Cortex of kidney (tissue), 1 donor: ENCODE data around the gene TFEB.

Experiments
- DNase-seq: peaks from one replicate; lab custom pipeline; 2025; lab: John Stamatoyannopoulos, UW

TFEB gene

GRCh38 chr6:41763470-41763869 lies 28.1 kb upstream of the TFEB start:
- DNase-seq = no peak

GRCh38 chr6:41759905-41760579 lies 24.6 kb upstream of the TFEB start:
- no peak for DNase-seq

- no peak for DNase-seq
Observed at GRCh38 chr6:41759106-41759904, 23.9 kb upstream of the TFEB start.

- no peak for DNase-seq
Observed at GRCh38 chr6:41758641-41759035, 23.2 kb upstream of the TFEB start.

GRCh38 chr6:41757931-41758640 lies 22.7 kb upstream of the TFEB start:
- DNase-seq = no peak

GRCh38 chr6:41757271-41757670 lies 21.9 kb upstream of the TFEB start:
- no peak for DNase-seq

GRCh38 chr6:41756354-41756753 lies 20.9 kb upstream of the TFEB start:
- DNase-seq = no peak

GRCh38 chr6:41755895-41756294 lies 20.5 kb upstream of the TFEB start:
- DNase-seq = no peak

GRCh38 chr6:41750374-41750773 lies 15.0 kb upstream of the TFEB start:
- no peak for DNase-seq

- no peak for DNase-seq
Observed at GRCh38 chr6:41748542-41748941, 13.1 kb upstream of the TFEB start.

GRCh38 chr6:41748102-41748477 lies 12.7 kb upstream of the TFEB start:
- DNase-seq = no peak

GRCh38 chr6:41747256-41748101 lies 12.1 kb upstream of the TFEB start, which contains the start of gene PGC:
Gene PGC (minus strand): TSS chr6:41747397. CDS start chr6:41747334, 63 bp downstream.
- no peak for DNase-seq

- no peak for DNase-seq
Observed at GRCh38 chr6:41746107-41746506, 10.7 kb upstream of the TFEB start.

- DNase-seq = no peak
Observed at GRCh38 chr6:41744236-41744787, 8.9 kb upstream of the TFEB start.

- no peak for DNase-seq
Observed at GRCh38 chr6:41743406-41744235, 8.2 kb upstream of the TFEB start.

- DNase-seq = no peak
Observed at GRCh38 chr6:41741625-41742490, 6.5 kb upstream of the TFEB start.

- no peak for DNase-seq
Observed at GRCh38 chr6:41740366-41741162, 5.2 kb upstream of the TFEB start.

- no peak for DNase-seq
Observed at GRCh38 chr6:41739041-41739440, 3.6 kb upstream of the TFEB start.

GRCh38 chr6:41737591-41738130 lies 2.3 kb upstream of the TFEB start:
- DNase-seq = no peak
